ENCODE measurements around the gene PREB.

DNA sequence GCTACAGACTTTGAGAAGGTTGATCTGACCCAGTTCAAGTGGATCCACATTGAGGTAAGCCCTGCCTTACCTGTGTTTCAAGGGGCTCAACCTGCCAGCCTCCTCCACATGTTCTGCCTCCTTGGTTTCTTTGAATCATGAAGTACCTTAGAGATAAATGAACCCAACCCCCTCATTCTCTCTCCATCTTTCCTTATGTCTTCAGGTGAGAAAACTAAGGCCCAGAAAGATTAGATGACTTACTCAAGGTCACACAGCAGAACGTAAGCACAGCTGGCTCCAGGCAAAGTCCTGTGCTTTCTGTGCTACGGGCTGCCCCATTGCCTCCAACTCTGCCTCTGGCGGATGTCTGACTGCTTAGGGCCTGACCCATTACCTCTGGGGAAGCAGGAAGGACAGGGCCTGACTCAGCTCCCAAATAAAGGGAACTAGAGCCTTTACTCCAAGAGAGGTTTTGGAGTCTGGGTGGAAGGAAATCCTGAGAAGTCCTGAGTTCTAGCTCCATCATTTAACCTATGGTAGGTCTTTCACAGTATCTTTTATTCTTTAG lies 37.6 kb downstream of the PREB start:
- no peak for TF ChIP-seq POLR2A (IDR thresholded peaks at IDR 0.05)
- TF ChIP-seq, protein P1, sequence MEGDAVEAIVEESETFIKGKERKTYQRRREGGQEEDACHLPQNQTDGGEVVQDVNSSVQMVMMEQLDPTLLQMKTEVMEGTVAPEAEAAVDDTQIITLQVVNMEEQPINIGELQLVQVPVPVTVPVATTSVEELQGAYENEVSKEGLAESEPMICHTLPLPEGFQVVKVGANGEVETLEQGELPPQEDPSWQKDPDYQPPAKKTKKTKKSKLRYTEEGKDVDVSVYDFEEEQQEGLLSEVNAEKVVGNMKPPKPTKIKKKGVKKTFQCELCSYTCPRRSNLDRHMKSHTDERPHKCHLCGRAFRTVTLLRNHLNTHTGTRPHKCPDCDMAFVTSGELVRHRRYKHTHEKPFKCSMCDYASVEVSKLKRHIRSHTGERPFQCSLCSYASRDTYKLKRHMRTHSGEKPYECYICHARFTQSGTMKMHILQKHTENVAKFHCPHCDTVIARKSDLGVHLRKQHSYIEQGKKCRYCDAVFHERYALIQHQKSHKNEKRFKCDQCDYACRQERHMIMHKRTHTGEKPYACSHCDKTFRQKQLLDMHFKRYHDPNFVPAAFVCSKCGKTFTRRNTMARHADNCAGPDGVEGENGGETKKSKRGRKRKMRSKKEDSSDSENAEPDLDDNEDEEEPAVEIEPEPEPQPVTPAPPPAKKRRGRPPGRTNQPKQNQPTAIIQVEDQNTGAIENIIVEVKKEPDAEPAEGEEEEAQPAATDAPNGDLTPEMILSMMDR (IDR thresholded peaks at IDR 0.05) = no peak
